Endometrial microvascular endothelial cells (primary cell): ENCODE measurements around the gene LRP5. TPM values are rescaled to one million over a fixed set of nuclear protein-coding genes. Genes with fewer than 3 reads are reported as not detected.

Source experiments
- in situ Hi-C: cut with HindIII; loops from 2 replicates; pipeline ENCODE4 v1.10.0; 2017; ENCODE audit warnings: low sequenced_read_pairs, low pct_unique_long_range_greater_than_20kb; ENCODE audit errors: inconsistent ontology term
- total RNA-seq: library from RNA; depleted of rRNA; stranded (reverse); fragments of >200 nt; gene quantifications from one replicate; pipeline ENCODE4 v1.2.3, GENCODE V29; 2015; ENCODE audit errors: inconsistent ontology term

The LRP5 gene
- total RNA-seq, 1 donor from 2014 or later, result 4.8 TPM

DNA sequence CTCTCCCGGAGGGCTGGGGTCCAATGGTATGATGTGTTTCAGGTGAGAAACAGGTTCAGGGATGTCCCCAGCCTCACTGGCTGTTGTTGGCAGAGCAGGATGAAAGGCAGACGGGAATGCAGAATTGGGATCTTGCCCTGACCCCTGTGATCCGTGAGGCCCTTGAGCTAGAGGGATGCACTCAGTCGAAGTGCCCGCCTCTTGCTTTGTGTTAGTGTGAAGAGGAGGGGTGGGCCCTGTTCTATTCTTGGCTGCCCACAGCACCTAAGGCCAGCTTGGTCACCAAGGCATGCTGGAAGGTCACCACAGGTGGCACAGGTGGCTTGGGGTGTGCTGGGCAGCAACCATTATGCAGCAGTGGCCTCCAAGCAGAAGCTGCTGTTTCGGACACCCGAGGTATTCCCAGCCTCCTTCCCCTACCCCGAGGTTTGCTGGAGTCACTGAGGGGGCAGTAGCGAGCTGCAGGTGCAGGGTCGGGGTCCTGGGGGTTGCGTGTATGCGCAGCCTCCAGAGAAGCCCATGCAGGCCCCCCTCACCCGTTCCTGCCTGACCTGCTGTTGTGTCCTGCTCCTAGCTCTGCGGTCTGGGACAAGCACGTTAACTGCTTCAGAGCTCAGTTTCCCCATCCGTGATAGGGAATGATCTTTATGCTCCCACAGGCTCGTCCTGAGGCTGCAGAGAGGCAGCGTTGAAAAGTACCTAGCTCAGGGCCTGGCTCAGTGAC is 13.0 kb downstream of the LRP5 start:
- in situ Hi-C loops, result no loop called here

DNA sequence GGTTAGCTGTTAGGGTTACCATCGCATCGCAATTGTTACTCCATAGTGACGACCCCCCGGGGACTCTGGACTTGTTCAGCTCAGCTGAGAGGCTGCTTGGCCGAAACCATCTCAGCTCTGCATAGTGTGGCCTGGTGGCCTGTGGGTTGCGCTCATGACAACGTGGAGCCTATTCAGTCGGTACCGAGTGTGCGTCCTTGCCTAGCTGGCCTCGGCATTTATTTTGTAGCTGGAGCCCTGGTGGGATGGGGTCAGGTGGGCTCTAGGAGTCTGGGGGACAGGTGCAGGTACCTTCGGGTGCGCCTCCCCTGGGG is 13.5 kb downstream of the LRP5 start:
- in situ Hi-C loops, result no loop called here

DNA sequence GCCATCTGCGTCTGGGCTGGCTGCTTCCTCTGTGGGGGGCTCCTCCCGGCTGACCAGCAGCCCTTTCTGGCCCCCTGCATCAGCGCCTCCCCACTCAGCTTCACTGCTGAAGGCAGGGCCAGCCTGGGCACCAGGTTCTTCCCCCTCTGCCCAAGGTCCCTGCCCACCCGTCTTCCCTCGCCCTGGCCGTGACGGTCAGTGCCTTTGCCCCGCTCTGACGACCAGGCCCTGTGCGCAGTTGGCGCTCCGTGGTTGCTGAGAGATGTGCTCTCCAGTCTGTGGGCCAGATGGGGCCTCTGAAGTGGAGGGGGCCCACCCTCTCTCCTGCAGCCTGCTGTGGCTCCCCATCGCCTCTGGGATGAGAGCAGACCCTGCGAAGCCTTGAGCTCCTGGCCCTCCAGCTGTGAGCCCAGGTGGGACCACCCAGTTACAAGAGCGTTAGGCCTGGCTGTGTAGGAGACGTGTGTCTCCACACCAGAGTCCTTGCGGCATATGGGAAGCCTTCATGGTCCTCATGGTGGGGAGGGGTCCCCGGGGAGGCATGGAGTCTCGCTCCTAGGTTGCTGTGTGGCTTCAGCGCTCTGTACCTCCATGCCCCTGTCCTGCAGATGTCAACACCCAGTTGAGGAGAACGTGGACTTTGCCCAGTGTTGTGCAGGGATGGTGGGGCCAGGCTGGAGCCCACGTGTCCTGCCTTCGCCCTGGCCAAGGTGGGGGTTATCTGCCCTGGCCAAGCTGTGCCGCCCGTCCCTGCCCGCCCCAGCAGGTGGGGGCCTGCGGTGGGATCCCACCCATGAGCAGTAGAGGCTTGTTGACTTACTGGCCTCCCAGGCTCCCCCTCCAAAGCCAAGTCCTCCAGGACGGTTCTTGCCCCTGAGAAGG is 14.2 kb downstream of the LRP5 start:
- in situ Hi-C loops, result no loop called here

DNA sequence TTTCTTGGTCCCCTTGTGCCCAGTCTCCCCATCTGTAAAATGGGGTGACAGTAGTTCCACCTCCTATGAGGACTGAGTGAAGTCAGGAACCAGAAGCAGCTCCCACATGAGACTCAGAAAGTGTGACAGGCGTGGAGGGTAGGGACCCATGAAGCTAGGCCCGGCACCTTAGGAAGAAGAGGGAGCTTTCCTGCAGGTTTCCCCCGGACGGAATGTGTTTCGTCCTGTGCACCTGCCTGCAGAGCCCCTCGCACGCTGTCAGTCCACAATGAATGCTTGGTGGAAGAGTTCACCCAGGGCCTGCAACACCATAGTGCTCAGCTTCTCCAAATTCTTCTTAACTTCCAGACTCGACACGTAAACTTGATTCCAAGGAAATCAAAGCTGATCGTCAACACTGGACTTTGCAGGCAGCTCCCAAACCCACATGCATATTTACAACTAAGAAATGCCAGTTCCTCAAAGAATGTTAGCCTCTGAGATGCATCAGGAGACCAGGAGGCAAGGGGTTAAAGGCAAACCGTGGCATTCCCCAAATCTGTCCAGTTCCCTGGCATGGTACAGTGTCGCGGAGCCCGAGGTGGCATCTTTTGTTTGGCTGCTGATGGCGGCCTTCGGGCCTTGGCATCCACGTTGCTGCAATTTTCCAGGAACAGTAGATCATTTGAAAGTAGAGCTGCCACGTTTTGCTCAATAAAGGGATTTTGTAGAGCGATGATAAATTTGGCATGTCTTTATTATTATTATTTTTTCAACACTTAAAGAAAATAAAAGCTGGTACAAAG is 15.4 kb downstream of the LRP5 start:
- in situ Hi-C loops, result no loop called here

DNA sequence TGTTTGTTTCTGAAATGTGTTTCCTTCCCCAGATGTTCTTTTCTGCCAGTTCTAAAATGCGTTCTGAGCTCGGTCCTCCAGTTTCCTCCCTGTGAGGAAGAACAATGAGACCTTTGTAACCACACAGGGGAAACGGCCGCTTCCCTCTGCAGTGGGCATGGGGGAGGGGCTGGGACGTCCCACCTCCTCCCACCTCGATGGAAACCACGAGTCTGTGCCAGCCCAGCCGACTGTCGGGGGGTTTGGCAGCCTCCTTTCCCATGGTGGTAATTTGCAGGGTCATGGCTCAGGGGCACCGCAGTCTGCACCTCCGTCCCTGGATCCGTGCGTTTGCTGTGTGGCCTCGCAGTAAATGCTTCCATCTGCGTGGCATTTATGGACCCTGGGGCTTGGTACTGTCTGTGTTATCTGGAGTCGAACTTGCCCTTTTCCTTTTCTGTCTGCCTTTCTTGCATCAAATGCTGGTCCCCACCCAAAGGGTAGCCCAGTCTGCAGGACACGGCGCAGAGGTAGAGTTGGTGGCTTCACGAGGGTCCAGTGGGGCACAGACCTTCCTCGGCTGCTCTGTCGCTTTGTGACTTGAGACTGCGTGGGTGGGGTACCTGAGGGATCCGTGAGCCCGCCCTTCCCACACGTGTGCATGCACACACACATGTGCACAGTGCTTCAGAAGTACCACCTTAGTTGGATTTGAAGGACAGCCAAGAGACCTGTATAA is 16.1 kb downstream of the LRP5 start:
- in situ Hi-C loops, result no loop called here

DNA sequence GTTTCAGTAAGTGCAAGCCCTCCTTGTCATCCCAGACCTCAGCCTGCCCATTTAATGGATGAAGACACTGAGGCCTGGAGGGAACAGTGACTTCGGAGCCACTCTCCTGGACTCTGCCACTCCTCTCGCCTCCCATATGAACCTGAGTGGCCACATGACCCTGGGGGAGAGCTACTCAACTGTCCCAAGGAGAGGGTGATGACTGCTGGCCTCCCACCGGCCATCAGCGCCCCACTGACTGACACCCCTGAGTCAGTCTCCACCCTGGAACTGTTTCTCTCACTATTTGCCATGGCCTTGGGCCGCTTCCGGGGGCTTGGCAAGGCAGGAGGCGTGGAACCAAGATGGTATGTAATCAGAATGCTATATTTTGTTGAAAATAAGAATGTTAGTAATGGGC is 17.1 kb downstream of the LRP5 start:
- in situ Hi-C loops, result no loop called here

DNA sequence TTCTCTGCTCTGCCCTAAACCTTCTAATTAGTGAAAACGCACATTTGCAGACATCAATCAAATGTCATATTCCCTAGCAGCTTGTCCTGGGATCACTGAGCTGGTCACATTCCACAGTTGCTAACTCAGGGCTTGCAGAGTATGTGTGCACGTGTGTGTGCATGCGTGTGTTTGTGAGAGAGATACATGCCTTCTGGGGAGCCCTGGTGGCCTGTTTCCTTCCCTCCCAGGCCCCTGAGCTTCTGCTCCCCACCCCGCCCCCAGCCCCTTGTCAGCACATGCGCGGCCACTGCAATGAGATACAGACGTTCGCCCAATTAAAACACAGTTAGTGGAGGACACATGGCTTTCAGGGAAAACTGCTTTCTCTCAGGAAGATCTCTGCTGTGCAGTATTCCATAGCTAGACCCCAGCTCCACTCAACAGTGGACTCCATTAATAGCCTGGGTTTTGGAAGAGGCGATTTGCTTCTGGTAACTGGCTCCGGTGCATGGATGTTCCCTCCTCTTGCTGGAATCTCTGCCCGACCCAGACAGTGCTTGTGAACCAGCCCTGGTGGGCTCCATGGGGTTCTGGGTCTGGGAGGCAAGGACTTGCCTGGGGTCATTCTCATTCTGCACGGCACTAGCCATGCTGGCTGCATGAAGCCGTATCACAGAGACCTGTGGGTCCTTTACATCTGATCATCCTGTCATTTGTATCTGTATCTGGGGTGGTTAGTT is 17.7 kb downstream of the LRP5 start:
- in situ Hi-C loops, result no loop called here

DNA sequence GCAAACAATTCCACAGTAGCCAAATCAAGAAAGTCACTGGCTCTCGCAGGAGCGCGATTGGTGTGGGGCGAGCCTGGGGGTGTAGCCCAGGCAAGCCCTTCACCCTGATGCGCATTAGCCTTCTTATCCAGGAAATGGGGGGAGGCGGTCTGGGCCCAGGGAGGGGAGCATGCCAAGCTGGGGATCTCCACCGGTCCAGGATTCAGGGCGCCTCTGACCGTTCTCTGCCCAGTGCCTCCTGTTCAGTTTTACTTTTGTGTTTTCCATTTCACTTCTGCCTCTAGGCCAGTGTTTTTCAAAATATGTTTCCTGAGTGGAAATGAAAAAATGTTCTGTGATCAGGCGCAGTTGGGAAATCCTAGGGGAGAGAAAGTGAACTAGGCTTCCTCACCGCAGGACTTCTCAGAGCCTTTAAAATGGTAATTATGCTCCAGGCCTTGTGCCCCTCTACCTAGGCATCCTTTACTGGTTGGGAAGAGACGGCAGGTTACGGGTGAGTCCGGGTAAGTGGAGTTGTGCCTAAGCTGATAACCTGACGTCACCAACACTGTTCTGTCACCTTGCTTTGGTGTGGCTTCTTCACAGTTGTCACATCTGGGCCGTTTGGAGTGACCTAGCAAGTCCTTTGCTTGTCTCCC is 18.4 kb downstream of the LRP5 start:
- in situ Hi-C loops, result no loop called here

DNA sequence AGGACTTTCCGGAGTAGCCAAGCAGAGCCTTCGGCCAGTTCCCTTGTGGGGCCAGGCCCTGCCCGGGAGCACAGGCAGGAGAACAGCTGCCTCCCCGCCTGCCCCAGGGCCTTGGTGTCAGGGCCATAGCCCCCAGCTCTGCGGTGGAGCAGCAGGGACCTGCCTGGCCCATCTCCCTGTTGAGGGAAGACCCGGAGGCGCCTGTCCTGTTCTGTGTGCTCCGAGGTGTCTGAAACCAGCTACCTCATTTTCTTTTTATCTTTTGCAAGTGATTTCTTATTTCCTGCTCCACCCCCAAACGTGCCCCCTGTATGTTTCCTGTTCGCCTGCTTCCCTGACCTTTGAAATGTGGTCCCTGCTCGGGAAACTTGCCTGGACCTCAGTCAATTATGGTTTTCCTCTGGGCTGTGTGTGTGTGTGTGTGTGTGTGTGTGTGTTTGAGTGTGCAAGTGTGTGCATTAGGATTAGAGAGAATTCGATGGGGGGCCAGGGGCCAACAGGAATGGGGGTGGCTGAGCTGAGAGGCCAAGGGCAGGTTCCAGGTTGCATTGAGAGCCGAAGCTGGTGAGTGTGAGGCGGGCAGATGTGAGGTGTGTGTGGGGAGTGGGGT is 19.1 kb downstream of the LRP5 start:
- in situ Hi-C loops, result no loop called here

DNA sequence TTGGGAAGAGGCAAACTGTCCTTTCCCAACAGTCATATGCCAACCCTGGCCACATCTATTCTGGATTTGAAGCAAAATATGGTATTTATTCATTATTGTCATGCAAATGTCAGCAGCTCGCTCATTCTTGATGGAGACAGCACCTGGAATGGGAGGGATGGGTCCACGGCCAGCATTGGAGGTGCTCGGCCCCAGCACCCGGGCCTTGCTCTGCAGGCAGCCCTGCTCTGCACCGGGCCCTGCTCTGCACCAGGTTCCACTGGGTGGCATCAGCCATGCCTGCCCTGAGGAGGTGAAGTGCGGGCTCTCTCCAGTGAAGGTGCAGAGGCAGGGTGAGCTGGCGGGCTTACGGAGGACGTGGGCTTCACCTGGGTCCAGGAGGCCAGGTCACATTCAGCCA is 19.8 kb downstream of the LRP5 start:
- in situ Hi-C loops, result no loop called here

DNA sequence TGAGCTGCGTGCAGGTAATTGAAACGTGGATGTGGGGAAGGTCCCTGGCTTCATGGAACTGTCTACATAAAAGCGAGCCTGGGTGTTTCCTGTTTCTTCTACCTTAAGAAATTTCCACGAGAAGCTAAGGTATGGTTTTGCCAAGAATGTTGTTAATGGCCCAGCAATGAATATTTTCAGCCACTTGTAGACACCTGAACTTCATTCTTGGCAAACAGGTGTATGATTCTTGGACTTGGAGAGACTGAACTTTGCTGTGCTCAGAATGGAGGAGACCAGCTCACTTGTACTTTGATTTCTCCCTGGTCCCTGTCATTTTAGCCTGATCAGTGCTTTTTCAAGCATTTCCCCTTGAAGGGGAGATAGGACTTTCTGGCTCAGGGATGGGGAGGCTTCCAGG is 20.8 kb downstream of the LRP5 start:
- in situ Hi-C loops, result no loop called here

DNA sequence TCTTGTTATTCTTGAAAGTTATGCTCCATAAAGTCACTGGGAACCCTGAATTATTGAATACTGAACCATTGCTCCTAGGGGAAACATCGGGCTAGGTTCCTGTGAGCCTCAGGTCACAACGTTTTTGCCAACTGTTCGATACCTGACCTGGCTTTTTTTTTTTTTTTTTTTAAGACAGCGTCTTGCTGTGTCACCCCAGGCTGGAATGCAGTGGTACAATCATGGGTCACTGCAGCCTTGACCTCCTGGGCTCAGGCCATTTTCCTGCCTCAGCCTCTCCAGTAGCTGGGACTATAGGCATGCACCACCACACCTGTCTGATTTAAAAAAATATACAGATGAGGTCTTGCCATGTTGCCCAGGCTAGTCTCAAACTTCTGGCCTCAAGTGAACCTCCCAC is 22.5 kb downstream of the LRP5 start:
- in situ Hi-C loops, result no loop called here

DNA sequence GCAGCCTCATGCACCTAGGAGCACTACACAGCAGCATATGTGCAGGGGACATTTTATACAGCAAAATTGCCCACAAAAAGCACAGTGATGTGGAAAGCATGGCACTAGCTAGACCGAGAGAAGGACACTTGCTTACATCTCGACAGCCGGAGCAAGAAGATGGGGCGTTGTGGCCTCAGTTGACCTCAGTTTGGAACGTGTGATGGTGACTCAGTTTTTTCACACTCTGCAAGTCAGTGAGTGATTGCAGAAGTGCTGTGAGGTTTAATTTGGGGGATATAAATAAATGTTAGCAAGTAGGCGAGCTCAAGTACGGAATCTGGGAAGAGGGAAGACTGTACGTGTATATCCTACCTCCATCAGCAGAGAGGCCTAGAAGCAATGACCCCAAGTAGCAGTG is 23.3 kb downstream of the LRP5 start:
- in situ Hi-C loops, result no loop called here

DNA sequence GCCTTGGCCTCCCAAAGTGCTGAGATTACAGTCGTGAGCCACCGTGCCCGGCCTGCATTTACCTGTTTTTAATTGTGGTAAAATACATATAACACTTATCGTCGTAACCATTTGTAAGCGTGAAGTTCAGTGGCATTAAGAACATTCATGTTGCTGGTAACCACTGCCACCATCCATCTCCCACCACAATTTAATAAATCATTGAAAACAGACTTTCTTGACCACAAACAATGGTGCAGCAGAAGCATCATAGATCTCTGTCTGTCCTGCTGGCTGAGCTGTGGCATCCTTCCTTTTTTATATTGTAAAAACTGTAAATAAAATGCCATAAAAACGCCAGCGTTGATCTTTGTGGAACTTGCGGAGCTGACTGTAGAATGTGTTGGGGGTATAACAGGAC is 24.3 kb downstream of the LRP5 start:
- in situ Hi-C loops, result no loop called here

DNA sequence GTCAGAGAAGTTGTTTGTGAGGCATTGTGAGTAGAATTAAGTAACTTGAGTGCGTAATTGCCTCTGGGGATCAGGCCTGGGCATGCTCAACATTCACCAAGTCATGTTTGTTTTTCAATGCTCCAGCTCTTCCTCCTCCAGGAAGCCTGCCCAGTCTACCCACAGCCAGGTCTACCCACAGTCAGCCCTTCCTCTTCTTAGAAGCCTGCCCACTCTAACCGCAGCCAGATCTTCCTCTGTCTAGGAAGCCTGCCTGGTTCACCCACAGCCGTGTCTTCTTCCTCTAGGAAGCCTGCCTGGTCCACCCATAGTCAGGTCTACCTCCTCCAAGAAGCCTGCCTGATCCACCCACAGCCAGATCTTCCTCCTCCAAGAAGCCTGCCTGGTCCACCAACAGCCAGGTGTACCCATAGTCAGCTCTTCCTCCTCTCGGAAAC is 25.0 kb downstream of the LRP5 start:
- in situ Hi-C loops, result no loop called here

DNA sequence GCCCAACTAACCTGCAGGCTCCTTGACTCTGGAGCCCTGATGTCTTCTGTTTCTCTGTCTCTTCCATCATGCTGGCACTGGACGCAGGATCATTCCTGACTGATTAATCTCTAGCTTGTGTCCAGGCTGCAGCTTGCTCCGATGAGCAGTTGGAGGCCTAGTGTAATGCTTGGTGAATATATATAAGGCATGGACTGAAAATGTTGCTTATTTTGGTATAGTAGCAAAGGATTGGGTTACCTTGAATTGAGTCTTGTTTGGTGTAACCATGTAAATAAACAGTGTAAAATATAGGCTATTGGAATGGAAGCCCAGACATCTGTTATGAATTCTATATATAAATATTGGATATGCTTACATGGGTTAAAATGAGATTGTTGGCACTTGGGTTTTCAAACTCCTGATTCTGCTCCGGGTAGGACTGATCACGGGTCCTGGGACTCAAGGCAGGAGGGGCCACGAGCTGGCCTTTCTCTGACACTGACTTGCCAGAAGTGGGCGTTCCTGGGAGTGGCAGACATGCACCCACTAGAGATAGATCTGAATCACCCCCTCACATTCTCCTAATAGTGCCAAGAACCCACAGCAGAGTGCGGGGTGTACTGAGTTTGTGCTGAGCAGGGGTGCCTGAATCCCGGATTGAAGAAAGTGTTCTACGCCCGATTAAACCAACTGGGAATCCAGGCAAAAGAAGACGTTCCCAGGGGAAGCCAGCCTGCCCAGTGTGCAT is 25.8 kb downstream of the LRP5 start:
- in situ Hi-C loops, result no loop called here
